ENCODE data around the gene FARP2. TPM values are rescaled to one million over a fixed set of nuclear protein-coding genes. Genes with fewer than 3 reads are reported as not detected.

FARP2 gene
- total and polyA plus RNA-seq, 2 of the 4 experiments (the other 2 are of a cell fraction) = 17.1 to 30.8 TPM

GRCh38 chr2:241417626-241418025, 61.5 kb downstream of the FARP2 start:
- in situ Hi-C loops (cut with MboI; ENCODE audit: low sequenced_read_pairs) (no loop called here), intact Hi-C loops (cut with micrococcal nuclease) (loop anchor here (5.0 kb wide), 1 partner anchor 35 kb away; no protein-coding TSS in a partner anchor), dilution Hi-C loops (cut with HindIII; ENCODE audit: low sequenced_read_pairs, unreplicated experiment) (no loop called here)
- H3K79me1 ChIP-seq (ENCODE audit: low read depth in 1 of 2, low read length in 2 of 2) = peaks cover 7 to 15% of the 10 kb centered on the region in 2 experiments; a peak in 3 of 4 replicates
- no peak overlapping the region for H4K91ac ChIP-seq (ENCODE audit: insufficient read depth, low read depth, low read length)
- no peak overlapping the region for H3K27ac ChIP-seq (ENCODE audit: insufficient read depth, low read length)
- H2AK9ac ChIP-seq (replicated peaks; ENCODE audit: low read depth, low read length, poor library complexity) = no peak overlapping the region
- H3K4ac ChIP-seq (ENCODE audit: low read depth, low read length) = no peak overlapping the region
- H4K8ac ChIP-seq (ENCODE audit: low read depth in 2 of 2, low read length in 2 of 2) = no peak overlapping the region
- peaks cover 8% of the 10 kb centered on the region; the same call in 1 of the 2 replicates for H4K20me1 ChIP-seq (ENCODE audit: insufficient read depth, low read length)
- H2BK20ac ChIP-seq (ENCODE audit: low read depth, low read length) = no peak overlapping the region
- no peak overlapping the region for H2BK15ac ChIP-seq (ENCODE audit: low read depth, low read length)
- no TSS peak for BruUV-seq (replicated peaks)
- no peaks in the 10 kb centered on the region for H3K9me3 ChIP-seq (ENCODE audit: control insufficient read depth, insufficient read depth, low read length)
- H3K18ac ChIP-seq (ENCODE audit: low read depth, low read length) = no peak overlapping the region
- H3K4me1 ChIP-seq (ENCODE audit: control insufficient read depth, insufficient read depth, low read length) = peaks cover 6% of the 10 kb centered on the region; the same call in 1 of the 2 replicates
- no peak overlapping the region for H2BK120ac ChIP-seq (ENCODE audit: low read depth, low read length)
- 89% methylated on average over 3 of the region's 6 CpGs; no CpG with 5 or more reads in 1 of the 2 experiments for WGBS, 2 experiments (ENCODE audit: extremely low coverage in 2 of 2, insufficient read length in 1 of 2)
- no peak for DNase-seq
- no peak overlapping the region for H2AFZ ChIP-seq (replicated peaks; ENCODE audit: low read length, poor library complexity)
- H3K27me3 ChIP-seq (ENCODE audit: control insufficient read depth, insufficient read depth, low read length) = no peaks in the 10 kb centered on the region
- ChIA-PET POLR2A (ENCODE audit: unreplicated experiment) (no interaction called here), CTCF (no interaction called here)
- H4K5ac ChIP-seq (ENCODE audit: low read depth, low read length) = no peak overlapping the region
- H3K9me1 ChIP-seq (ENCODE audit: insufficient read depth, low read length) = peaks cover 32% of the 10 kb centered on the region
- no peak for ATAC-seq (ENCODE audit: low read depth)
- TF ChIP-seq RAD21 (IDR thresholded peaks at IDR 0.05; ENCODE audit: low read length) (no peak), FOS (IDR thresholded peaks at IDR 0.05; ENCODE audit: low read depth, low read length) (no peak), RCOR1 (IDR thresholded peaks at IDR 0.05; ENCODE audit: insufficient replicate concordance, low read length) (no peak), SMC3 (IDR thresholded peaks at IDR 0.05; ENCODE audit: low read depth, low read length) (no peak), RFX5 (IDR thresholded peaks at IDR 0.05; ENCODE audit: low read depth, low read length) (no peak), USF2 (IDR thresholded peaks at IDR 0.05; ENCODE audit: low read depth, low read length) (no peak), NFE2L2 (IDR thresholded peaks at IDR 0.05; ENCODE audit: low read depth, low read length) (no peak), CTCF (conservative IDR thresholded peaks at IDR 0.05; ENCODE audit: low read depth, low read length) (no peak), CHD1 (IDR thresholded peaks at IDR 0.05; ENCODE audit: low read depth, low read length) (no peak), MXI1 (IDR thresholded peaks at IDR 0.05; ENCODE audit: borderline replicate concordance, low read depth, low read length) (no peak), CEBPB (IDR thresholded peaks at IDR 0.05; ENCODE audit: low read depth, low read length) (no peak), BHLHE40 (IDR thresholded peaks at IDR 0.05; ENCODE audit: low read depth, low read length) (no peak), MAFK (IDR thresholded peaks at IDR 0.05; ENCODE audit: low read depth, low read length) (no peak), MAZ (IDR thresholded peaks at IDR 0.05; ENCODE audit: borderline replicate concordance, low read depth, low read length) (no peak)
- H3K23ac ChIP-seq (ENCODE audit: low read depth, low read length) = no peak overlapping the region
- H3K14ac ChIP-seq (replicated peaks; ENCODE audit: low read depth, low read length) = no peak overlapping the region
- H2BK5ac ChIP-seq (ENCODE audit: low read depth, low read length, poor library complexity, severe bottlenecking) = no peak overlapping the region
- H3K36me3 ChIP-seq (ENCODE audit: control insufficient read depth, insufficient read depth, low read length) = peaks cover 35% of the 10 kb centered on the region
- H3K4me2 ChIP-seq (ENCODE audit: low read depth, low read length) = no peak overlapping the region
- H3K56ac ChIP-seq (ENCODE audit: extremely low read depth, insufficient read depth, low read length) = no peak overlapping the region
- H3K4me3 ChIP-seq (ENCODE audit: insufficient read depth, low read depth, low read length) = no peak overlapping the region
- no peak overlapping the region for H2AK5ac ChIP-seq (ENCODE audit: low read depth, low read length)
- no peak overlapping the region for H3K9ac ChIP-seq (ENCODE audit: low read depth, low read length)

Data from IMR-90 (cell line).